K562 (cell line): ENCODE data around the gene SF3B1. TPM values are rescaled to one million over a fixed set of nuclear protein-coding genes. Genes with fewer than 3 reads are reported as not detected.

Source experiments
- ARID1B ChIP-seq: fragments of 450-650 bp; IDR thresholded peaks from 2 replicates; pipeline ENCODE4 v1.6.1; 2016; ENCODE audit warnings: antibody characterized with exemption, mild to moderate bottlenecking, inconsistent platforms
- BRD4 ChIP-seq: fragments of 200-600 bp; sonication (generic); IDR thresholded peaks from 2 replicates; pipeline ENCODE4 v1.6.1; 2017; ENCODE audit warnings: inconsistent platforms
- COPS2 ChIP-seq: fragments of 450-650 bp; conservative IDR thresholded peaks from 2 replicates; pipeline ENCODE4 v1.6.1; 2016; ENCODE audit warnings: mild to moderate bottlenecking, moderate library complexity
- NR3C1 ChIP-seq: sonication (generic); formaldehyde crosslinking; IDR thresholded peaks from 2 replicates; pipeline ENCODE4 v1.8.1; 2022; ENCODE audit warnings: missing genetic modification reagents
- PATZ1 ChIP-seq: fragments of 250-450 bp; sonication (Bioruptor Pico); IDR thresholded peaks from 2 replicates; pipeline ENCODE4 v1.5.0; 2020; ENCODE audit warnings: mild to moderate bottlenecking, borderline replicate concordance
- PTTG1 ChIP-seq: fragments of 450-650 bp; IDR thresholded peaks from 2 replicates; pipeline ENCODE4 v1.6.1; 2016; ENCODE audit warnings: low read depth, mild to moderate bottlenecking, missing genetic modification characterization, missing compliant biosample characterization
- RREB1 ChIP-seq: fragments of 250-450 bp; sonication (Bioruptor Pico); IDR thresholded peaks from 2 replicates; pipeline ENCODE4 v1.4.0; 2020
- TRIM25 ChIP-seq: fragments of 450-650 bp; IDR thresholded peaks from 2 replicates; pipeline ENCODE4 v1.7.0; 2016; ENCODE audit warnings: borderline replicate concordance
- ZNF124 ChIP-seq: sonication (generic); formaldehyde crosslinking; IDR thresholded peaks from 2 replicates; pipeline ENCODE4 v1.8.1; 2022; ENCODE audit warnings: missing genetic modification reagents
- ZNF445 ChIP-seq: fragments of 250-450 bp; sonication (Bioruptor Pico); IDR thresholded peaks from 2 replicates; pipeline ENCODE4 v1.4.0; 2020; ENCODE audit warnings: low read depth, mild to moderate bottlenecking, moderate library complexity
- ZNF586 ChIP-seq: fragments of 450-650 bp; formaldehyde crosslinking; conservative IDR thresholded peaks from 2 replicates; pipeline ENCODE4 v1.4.0; 2020; ENCODE audit warnings: mild to moderate bottlenecking, moderate library complexity
- polyA plus RNA-seq, 8 experiments: library from polyadenylated mRNA; depleted of rRNA in 4 of 8; stranded (reverse) in 5 of 8; unstranded in 3 of 8; fragments of >200 nt; fragmentation: Nextera tagmentation in 2 of 8; fragmentation: Illumina TruSeq in 1 of 8; extraction: Ambion mirVana in 2 of 8; extraction: Trizol in 1 of 8; gene quantifications; 2 replicates each; pipeline versions ENCODE4 v1.2.1 to v1.2.3, GENCODE V29; 2011 to 2014; ENCODE audit warnings: inconsistent platforms in 1 of 8, missing spikeins in 1 of 8
- total RNA-seq, 7 experiments: library from RNA; depleted of rRNA in 6 of 7; stranded (reverse); fragments of >200 nt in 6 of 7; fragmentation: Illumina TruSeq in 2 of 7; extraction: Trizol in 2 of 7; gene quantifications; 2 replicates each; pipeline versions ENCODE4 v1.2.1 to v1.2.3, GENCODE V29; 2011 to 2021; ENCODE audit warnings: low replicate concordance in 1 of 7
- TF ChIP-seq, protein P1 (sequence below): sonication (generic); formaldehyde crosslinking; IDR thresholded peaks from 2 replicates; pipeline ENCODE4 v1.8.0; 2022; ENCODE audit warnings: mild to moderate bottlenecking, missing genetic modification reagents

The SF3B1 gene
- total and polyA plus RNA-seq, 9 of the 15 experiments (the other 6 are each of a cell fraction or from before 2014, with no cell fraction given), result 96.2 to 377 (median 177) TPM

DNA sequence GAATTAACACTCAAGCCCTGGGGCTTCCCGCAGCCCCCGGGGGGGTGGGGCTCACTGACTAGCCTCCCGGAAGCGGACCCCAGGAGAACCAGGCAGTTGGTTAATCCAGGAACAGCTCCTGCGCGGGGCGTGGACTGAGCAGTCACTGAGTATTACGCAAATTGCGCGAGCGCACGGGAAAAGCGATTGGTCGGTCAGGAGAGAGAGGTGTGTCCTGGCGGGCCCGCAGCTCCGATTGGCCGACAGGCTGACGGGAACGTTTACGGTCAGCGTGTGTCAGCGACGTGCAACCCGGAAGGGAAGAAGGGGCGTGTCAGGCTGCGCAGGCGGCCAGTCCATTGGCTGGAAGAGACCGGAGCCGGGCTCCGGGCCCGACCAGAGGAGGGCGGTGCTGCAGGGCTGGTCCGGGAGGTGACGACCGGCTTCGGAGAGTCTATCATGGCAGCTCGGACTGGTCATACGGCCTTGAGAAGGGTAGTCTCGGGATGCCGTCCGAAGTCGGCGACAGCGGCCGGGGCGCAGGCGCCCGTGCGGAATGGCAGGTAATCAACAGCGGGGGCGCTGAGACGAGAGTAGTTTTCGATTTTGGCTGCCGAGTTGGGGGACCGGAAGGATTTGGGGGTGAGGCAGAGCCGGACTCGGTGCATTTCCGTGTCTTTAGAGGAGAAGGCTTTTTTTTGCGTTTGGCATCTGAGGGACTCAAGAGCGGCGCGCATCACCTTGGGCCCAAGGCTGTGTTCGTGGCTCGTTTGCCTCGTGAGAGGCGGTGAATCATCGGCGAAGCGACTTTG is 18.5 kb upstream of the SF3B1 start, which contains the start of gene COQ10B (continued):
- TF ChIP-seq, protein P1, sequence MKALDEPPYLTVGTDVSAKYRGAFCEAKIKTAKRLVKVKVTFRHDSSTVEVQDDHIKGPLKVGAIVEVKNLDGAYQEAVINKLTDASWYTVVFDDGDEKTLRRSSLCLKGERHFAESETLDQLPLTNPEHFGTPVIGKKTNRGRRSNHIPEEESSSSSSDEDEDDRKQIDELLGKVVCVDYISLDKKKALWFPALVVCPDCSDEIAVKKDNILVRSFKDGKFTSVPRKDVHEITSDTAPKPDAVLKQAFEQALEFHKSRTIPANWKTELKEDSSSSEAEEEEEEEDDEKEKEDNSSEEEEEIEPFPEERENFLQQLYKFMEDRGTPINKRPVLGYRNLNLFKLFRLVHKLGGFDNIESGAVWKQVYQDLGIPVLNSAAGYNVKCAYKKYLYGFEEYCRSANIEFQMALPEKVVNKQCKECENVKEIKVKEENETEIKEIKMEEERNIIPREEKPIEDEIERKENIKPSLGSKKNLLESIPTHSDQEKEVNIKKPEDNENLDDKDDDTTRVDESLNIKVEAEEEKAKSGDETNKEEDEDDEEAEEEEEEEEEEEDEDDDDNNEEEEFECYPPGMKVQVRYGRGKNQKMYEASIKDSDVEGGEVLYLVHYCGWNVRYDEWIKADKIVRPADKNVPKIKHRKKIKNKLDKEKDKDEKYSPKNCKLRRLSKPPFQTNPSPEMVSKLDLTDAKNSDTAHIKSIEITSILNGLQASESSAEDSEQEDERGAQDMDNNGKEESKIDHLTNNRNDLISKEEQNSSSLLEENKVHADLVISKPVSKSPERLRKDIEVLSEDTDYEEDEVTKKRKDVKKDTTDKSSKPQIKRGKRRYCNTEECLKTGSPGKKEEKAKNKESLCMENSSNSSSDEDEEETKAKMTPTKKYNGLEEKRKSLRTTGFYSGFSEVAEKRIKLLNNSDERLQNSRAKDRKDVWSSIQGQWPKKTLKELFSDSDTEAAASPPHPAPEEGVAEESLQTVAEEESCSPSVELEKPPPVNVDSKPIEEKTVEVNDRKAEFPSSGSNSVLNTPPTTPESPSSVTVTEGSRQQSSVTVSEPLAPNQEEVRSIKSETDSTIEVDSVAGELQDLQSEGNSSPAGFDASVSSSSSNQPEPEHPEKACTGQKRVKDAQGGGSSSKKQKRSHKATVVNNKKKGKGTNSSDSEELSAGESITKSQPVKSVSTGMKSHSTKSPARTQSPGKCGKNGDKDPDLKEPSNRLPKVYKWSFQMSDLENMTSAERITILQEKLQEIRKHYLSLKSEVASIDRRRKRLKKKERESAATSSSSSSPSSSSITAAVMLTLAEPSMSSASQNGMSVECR (CRISPR knock-in tag), result no peak
- TF ChIP-seq ARID1B (peak; percentile 35; the same call in 1 of the 2 replicates), PTTG1 (no peak), BRD4 (no peak), TRIM25 (no peak), RREB1 (CRISPR knock-in tag) (0 out of 2 replicates have a peak, but pooled peaks have one; percentile 12), ZNF445 (CRISPR knock-in tag) (no peak), PATZ1 (CRISPR knock-in tag) (no peak), NR3C1 (CRISPR knock-in tag) (no peak), COPS2 (no peak), ZNF124 (CRISPR knock-in tag) (no peak), ZNF586 (no peak)
